ENCODE data around the gene DDR2.
"Not testable (repeated sequence)": the region's sequence is repeated elsewhere in the genome, so short reads cannot be mapped to it uniquely, and the experiment has no call there.

The DDR2 gene

GRCh38 chr1:162722036-162722435 lies 89.8 kb downstream of the DDR2 start:
- no peaks in the 10 kb centered on the region for H3K4me1 ChIP-seq (ENCODE audit: control insufficient read depth, low read depth, low read length)
- H3K56ac ChIP-seq (ENCODE audit: low read length): no peak overlapping the region
- no peak overlapping the region for H2BK15ac ChIP-seq (replicated peaks; ENCODE audit: low read depth)
- no peak overlapping the region for H4K5ac ChIP-seq (ENCODE audit: low read length)
- WGBS (ENCODE audit: extremely low coverage, insufficient coverage, low lambda C conversion rate): no CpG with 5 or more reads among the region's 3 CpGs
- no peaks in the 10 kb centered on the region for H3K79me2 ChIP-seq (ENCODE audit: control insufficient read depth, insufficient read depth, low read length)
- no peak overlapping the region for H3K4me3 ChIP-seq (ENCODE audit: low read length)
- H4K8ac ChIP-seq (ENCODE audit: low read depth, low read length): no peak overlapping the region
- no peak overlapping the region for H3K23ac ChIP-seq (ENCODE audit: low read length)
- no peak overlapping the region for H3K9ac ChIP-seq (ENCODE audit: low read length)
- no peaks in the 10 kb centered on the region for H3K79me1 ChIP-seq (ENCODE audit: low read length)
- H3K27me3 ChIP-seq (ENCODE audit: insufficient read depth, low read length, poor library complexity): no peaks in the 10 kb centered on the region
- no peak overlapping the region for H3K4me2 ChIP-seq (ENCODE audit: low read length)
- H3K27ac ChIP-seq (ENCODE audit: low read depth, low read length): no peak overlapping the region
- H3K36me3 ChIP-seq (ENCODE audit: control insufficient read depth, insufficient read depth, low read length): no peaks in the 10 kb centered on the region
- H3K4ac ChIP-seq (ENCODE audit: low read depth, low read length): no peak overlapping the region
- H2AK5ac ChIP-seq (ENCODE audit: low read length): no peak overlapping the region
- no peak overlapping the region for H3K18ac ChIP-seq (ENCODE audit: low read length)
- H2BK5ac ChIP-seq (ENCODE audit: low read length): no peak overlapping the region
- no peak overlapping the region for H2BK120ac ChIP-seq (ENCODE audit: low read depth, low read length)
- DNase-seq: no peak

- Histone ChIP-seq H4K5ac (ENCODE audit: low read length) (no peak overlapping the region), H2BK15ac (replicated peaks; ENCODE audit: low read depth) (no peak overlapping the region), H3K4ac (ENCODE audit: low read depth, low read length) (no peak overlapping the region), H3K4me3 (ENCODE audit: low read length) (no peak overlapping the region), H3K23ac (ENCODE audit: low read length) (no peak overlapping the region), H3K79me2 (ENCODE audit: control insufficient read depth, insufficient read depth, low read length) (no peaks in the 10 kb centered on the region), H3K79me1 (ENCODE audit: low read length) (no peaks in the 10 kb centered on the region), H3K27me3 (ENCODE audit: insufficient read depth, low read length, poor library complexity) (no peaks in the 10 kb centered on the region), H3K56ac (ENCODE audit: low read length) (no peak overlapping the region), H3K4me1 (ENCODE audit: control insufficient read depth, low read depth, low read length) (no peaks in the 10 kb centered on the region), H3K27ac (ENCODE audit: low read depth, low read length) (no peak overlapping the region), H3K9ac (ENCODE audit: low read length) (no peak overlapping the region), H2BK120ac (ENCODE audit: low read depth, low read length) (no peak overlapping the region), H4K8ac (ENCODE audit: low read depth, low read length) (no peak overlapping the region), H3K18ac (ENCODE audit: low read length) (no peak overlapping the region), H2BK5ac (ENCODE audit: low read length) (no peak overlapping the region), H2AK5ac (ENCODE audit: low read length) (no peak overlapping the region), H3K4me2 (ENCODE audit: low read length) (no peak overlapping the region), H3K36me3 (ENCODE audit: control insufficient read depth, insufficient read depth, low read length) (no peaks in the 10 kb centered on the region)
- no peak for DNase-seq
- WGBS (ENCODE audit: extremely low coverage, insufficient coverage, low lambda C conversion rate): no CpG with 5 or more reads among the region's 7 CpGs
Measured at GRCh38 chr1:162724583-162725120, 92.4 kb downstream of the DDR2 start.

- Histone ChIP-seq H2BK15ac (replicated peaks; ENCODE audit: low read depth) (no peak overlapping the region), H3K79me2 (ENCODE audit: control insufficient read depth, insufficient read depth, low read length) (no peaks in the 10 kb centered on the region), H2AK5ac (ENCODE audit: low read length) (no peak overlapping the region), H3K9ac (ENCODE audit: low read length) (no peak overlapping the region), H2BK120ac (ENCODE audit: low read depth, low read length) (no peak overlapping the region), H3K4me1 (ENCODE audit: control insufficient read depth, low read depth, low read length) (no peaks in the 10 kb centered on the region), H3K79me1 (ENCODE audit: low read length) (no peaks in the 10 kb centered on the region), H4K5ac (ENCODE audit: low read length) (no peak overlapping the region), H3K4ac (ENCODE audit: low read depth, low read length) (no peak overlapping the region), H4K8ac (ENCODE audit: low read depth, low read length) (no peak overlapping the region), H3K36me3 (ENCODE audit: control insufficient read depth, insufficient read depth, low read length) (no peaks in the 10 kb centered on the region), H3K23ac (ENCODE audit: low read length) (no peak overlapping the region), H3K18ac (ENCODE audit: low read length) (no peak overlapping the region), H3K56ac (ENCODE audit: low read length) (no peak overlapping the region), H3K27me3 (ENCODE audit: insufficient read depth, low read length, poor library complexity) (no peaks in the 10 kb centered on the region), H3K4me2 (ENCODE audit: low read length) (no peak overlapping the region), H3K4me3 (ENCODE audit: low read length) (no peak overlapping the region), H3K27ac (ENCODE audit: low read depth, low read length) (no peak overlapping the region), H2BK5ac (ENCODE audit: low read length) (no peak overlapping the region)
- WGBS (ENCODE audit: extremely low coverage, insufficient coverage, low lambda C conversion rate): no CpG with 5 or more reads among the region's 7 CpGs
- no peak for DNase-seq
Measured at GRCh38 chr1:162725301-162725837, 93.1 kb downstream of the DDR2 start.

GRCh38 chr1:162726555-162726954 lies 94.3 kb downstream of the DDR2 start:
- H3K9ac ChIP-seq (ENCODE audit: low read length): no peak overlapping the region
- no peak overlapping the region for H3K4me3 ChIP-seq (ENCODE audit: low read length)

GRCh38 chr1:162727493-162727892 lies 95.2 kb downstream of the DDR2 start:
- not testable (repeated sequence) for H3K36me3 ChIP-seq (ENCODE audit: control insufficient read depth, insufficient read depth, low read length); H3K18ac ChIP-seq (ENCODE audit: low read length); H3K27me3 ChIP-seq (ENCODE audit: insufficient read depth, low read length, poor library complexity); H2BK15ac ChIP-seq (replicated peaks; ENCODE audit: low read depth); H3K27ac ChIP-seq (ENCODE audit: low read depth, low read length); H3K79me1 ChIP-seq (ENCODE audit: low read length); H4K5ac ChIP-seq (ENCODE audit: low read length); H2BK120ac ChIP-seq (ENCODE audit: low read depth, low read length); H3K23ac ChIP-seq (ENCODE audit: low read length); H3K56ac ChIP-seq (ENCODE audit: low read length); DNase-seq; H3K4ac ChIP-seq (ENCODE audit: low read depth, low read length); H4K8ac ChIP-seq (ENCODE audit: low read depth, low read length); H3K9ac ChIP-seq (ENCODE audit: low read length); H3K4me3 ChIP-seq (ENCODE audit: low read length); H3K79me2 ChIP-seq (ENCODE audit: control insufficient read depth, insufficient read depth, low read length); H3K4me2 ChIP-seq (ENCODE audit: low read length); H3K4me1 ChIP-seq (ENCODE audit: control insufficient read depth, low read depth, low read length); H2AK5ac ChIP-seq (ENCODE audit: low read length); H2BK5ac ChIP-seq (ENCODE audit: low read length)
- no CpG with 5 or more reads among the region's 1 CpG for WGBS (ENCODE audit: extremely low coverage, insufficient coverage, low lambda C conversion rate)

More at GRCh38 chr1:162726555-162726954, 94.3 kb downstream of the DDR2 start:
- H2AK5ac ChIP-seq (ENCODE audit: low read length): no peak overlapping the region
- H2BK5ac ChIP-seq (ENCODE audit: low read length): no peak overlapping the region
- no peak overlapping the region for H4K8ac ChIP-seq (ENCODE audit: low read depth, low read length)
- no peaks in the 10 kb centered on the region for H3K27me3 ChIP-seq (ENCODE audit: insufficient read depth, low read length, poor library complexity)
- no peaks in the 10 kb centered on the region for H3K79me2 ChIP-seq (ENCODE audit: control insufficient read depth, insufficient read depth, low read length)
- no peak overlapping the region for H2BK15ac ChIP-seq (replicated peaks; ENCODE audit: low read depth)
- H3K4ac ChIP-seq (ENCODE audit: low read depth, low read length): no peak overlapping the region
- H2BK120ac ChIP-seq (ENCODE audit: low read depth, low read length): no peak overlapping the region
- H3K18ac ChIP-seq (ENCODE audit: low read length): no peak overlapping the region
- H3K4me1 ChIP-seq (ENCODE audit: control insufficient read depth, low read depth, low read length): no peaks in the 10 kb centered on the region
- H3K79me1 ChIP-seq (ENCODE audit: low read length): no peaks in the 10 kb centered on the region
- H4K5ac ChIP-seq (ENCODE audit: low read length): no peak overlapping the region
- no peak overlapping the region for H3K23ac ChIP-seq (ENCODE audit: low read length)
- no peaks in the 10 kb centered on the region for H3K36me3 ChIP-seq (ENCODE audit: control insufficient read depth, insufficient read depth, low read length)
- DNase-seq: no peak
- no peak overlapping the region for H3K27ac ChIP-seq (ENCODE audit: low read depth, low read length)
- no CpG with 5 or more reads among the region's 3 CpGs for whole genome bisulfite sequencing (ENCODE audit: extremely low coverage, insufficient coverage, low lambda C conversion rate)
- H3K56ac ChIP-seq (ENCODE audit: low read length): no peak overlapping the region
- H3K4me2 ChIP-seq (ENCODE audit: low read length): no peak overlapping the region

GRCh38 chr1:162728573-162728972 lies 96.3 kb downstream of the DDR2 start:
- H4K8ac ChIP-seq (ENCODE audit: low read depth, low read length): no peak overlapping the region
- no peak overlapping the region for H4K5ac ChIP-seq (ENCODE audit: low read length)
- no peak overlapping the region for H3K9ac ChIP-seq (ENCODE audit: low read length)
- WGBS (ENCODE audit: extremely low coverage, insufficient coverage, low lambda C conversion rate): no CpG with 5 or more reads among the region's 2 CpGs
- H3K56ac ChIP-seq (ENCODE audit: low read length): no peak overlapping the region
- DNase-seq: no peak
- H3K18ac ChIP-seq (ENCODE audit: low read length): no peak overlapping the region
- no peak overlapping the region for H2BK15ac ChIP-seq (replicated peaks; ENCODE audit: low read depth)
- H3K23ac ChIP-seq (ENCODE audit: low read length): no peak overlapping the region
- no peak overlapping the region for H2BK120ac ChIP-seq (ENCODE audit: low read depth, low read length)
- H3K4me3 ChIP-seq (ENCODE audit: low read length): no peak overlapping the region
- H3K79me2 ChIP-seq (ENCODE audit: control insufficient read depth, insufficient read depth, low read length): no peaks in the 10 kb centered on the region
- no peak overlapping the region for H3K4ac ChIP-seq (ENCODE audit: low read depth, low read length)
- no peak overlapping the region for H2BK5ac ChIP-seq (ENCODE audit: low read length)
- H3K27ac ChIP-seq (ENCODE audit: low read depth, low read length): no peak overlapping the region
- H3K27me3 ChIP-seq (ENCODE audit: insufficient read depth, low read length, poor library complexity): no peaks in the 10 kb centered on the region
- no peaks in the 10 kb centered on the region for H3K36me3 ChIP-seq (ENCODE audit: control insufficient read depth, insufficient read depth, low read length)
- no peak overlapping the region for H2AK5ac ChIP-seq (ENCODE audit: low read length)
- no peaks in the 10 kb centered on the region for H3K79me1 ChIP-seq (ENCODE audit: low read length)
- H3K4me1 ChIP-seq (ENCODE audit: control insufficient read depth, low read depth, low read length): no peaks in the 10 kb centered on the region
- H3K4me2 ChIP-seq (ENCODE audit: low read length): no peak overlapping the region

Measured in mesendoderm (in vitro differentiated cells).